GM12801 (cell line): ENCODE data around the gene AP5Z1.

Experiments used
- CTCF ChIP-seq: IDR thresholded peaks from one replicate; pipeline ENCODE4 v1.5.1; 2011; ENCODE audit warnings: control low read depth; ENCODE audit not compliant: insufficient read length; ENCODE audit errors: extremely low read depth

AP5Z1 gene

DNA sequence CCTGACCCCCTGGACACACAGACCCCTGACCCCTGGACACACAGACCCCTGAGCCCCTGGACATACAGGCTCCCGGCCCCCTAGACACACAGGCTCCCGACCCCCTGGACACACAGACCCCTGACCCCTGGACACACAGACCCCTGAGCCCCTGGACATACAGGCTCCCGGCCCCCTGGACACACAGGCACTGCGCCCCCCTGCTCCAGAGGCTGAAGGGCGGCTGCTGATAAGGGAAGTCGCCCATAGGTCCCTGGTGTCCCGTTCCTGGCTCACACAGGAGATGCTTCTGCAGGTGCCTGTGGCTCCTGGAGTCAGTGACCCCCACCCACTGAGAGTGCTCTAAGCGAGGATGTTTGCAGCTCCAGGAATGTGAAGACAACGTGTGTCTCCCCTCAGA is 3.7 kb upstream of the AP5Z1 start:
- no peak for TF ChIP-seq CTCF

GRCh38 chr7:4772306-4772705 is 3.1 kb upstream of the AP5Z1 start:
- TF ChIP-seq CTCF: no peak

GRCh38 chr7:4774007-4774406 is 1.4 kb upstream of the AP5Z1 start:
- TF ChIP-seq CTCF: no peak

- TF ChIP-seq CTCF: no peak
Observed at GRCh38 chr7:4774658-4775249, 669 bp upstream of the AP5Z1 start.

GRCh38 chr7:4775848-4776623 is 613 bp downstream of the AP5Z1 start:
- no peak for TF ChIP-seq CTCF

- TF ChIP-seq CTCF: no peak
Observed at GRCh38 chr7:4779118-4779517, 3.7 kb downstream of the AP5Z1 start.

- TF ChIP-seq CTCF: no peak
Observed at GRCh38 chr7:4781366-4782069, 6.1 kb downstream of the AP5Z1 start.
